NB4 (cell line): ENCODE data around the gene XK.
A peak's percentile ranks its signal among the peaks of the same experiment; 100 is the strongest.

Experiments
- DNase-seq: peaks from one replicate; pipeline ENCODE4 v3.0.0; 2010; ENCODE audit warnings: low read depth
- H3K4me3 ChIP-seq: one replicate; pipeline ENCODE4 v1.5.1; 2011; ENCODE audit warnings: mild to moderate bottlenecking, low read depth, low read length, moderate library complexity
- CTCF ChIP-seq: IDR thresholded peaks from one replicate; pipeline ENCODE4 v1.5.1; 2012; ENCODE audit warnings: low read depth, low read length
- MAX ChIP-seq: IDR thresholded peaks from 2 replicates; pipeline ENCODE4 v1.6.1; 2011; ENCODE audit warnings: low read depth, low read length
- MYC ChIP-seq: IDR thresholded peaks from 2 replicates; pipeline ENCODE4 v1.6.1; 2011; ENCODE audit warnings: low read depth, low read length
- POLR2A ChIP-seq: IDR thresholded peaks from 2 replicates; pipeline ENCODE4 v1.6.1; 2011; ENCODE audit warnings: mild to moderate bottlenecking; ENCODE audit not compliant: insufficient read length; ENCODE audit errors: extremely low read depth

The XK gene

GRCh38 chrX:37685381-37686359, at the start of gene XK:
XK (plus strand) TSS chrX:37685791; CDS start chrX:37685962, 171 bp downstream.
- TF ChIP-seq POLR2A (peak; percentile 75), MAX (peak; percentile 46), MYC (peak; percentile 37), CTCF (no peak)
- peak; percentile 91 for DNase-seq
- peak within 1 kb of the TSS; percentile 82 for H3K4me3 ChIP-seq

GRCh38 chrX:37638047-37638446, 47.5 kb upstream of the XK start:
- H3K4me3 ChIP-seq, result no peak overlapping the region
- no peak for TF ChIP-seq CTCF
- no peak for TF ChIP-seq MAX
- TF ChIP-seq MYC, result no peak
- no peak for TF ChIP-seq POLR2A
- DNase-seq, result no peak

GRCh38 chrX:37640142-37640541, 45.4 kb upstream of the XK start:
- peak; percentile 23 for DNase-seq
- no peak for TF ChIP-seq MYC
- TF ChIP-seq CTCF, result no peak
- TF ChIP-seq POLR2A, result no peak
- no peak for TF ChIP-seq MAX
- H3K4me3 ChIP-seq, result no peak overlapping the region

- no peak overlapping the region for H3K4me3 ChIP-seq
Observed at GRCh38 chrX:37641859-37642258, 43.7 kb upstream of the XK start.

More at GRCh38 chrX:37641859-37642258, 43.7 kb upstream of the XK start:
- no peak for DNase-seq
- no peak for TF ChIP-seq MYC
- TF ChIP-seq POLR2A, result no peak
- TF ChIP-seq CTCF, result no peak
- TF ChIP-seq MAX, result no peak
